ENCODE measurements around the gene CDK17. TPM values are rescaled to one million over a fixed set of nuclear protein-coding genes. Genes with fewer than 3 reads are reported as not detected.
A peak's percentile ranks its signal among the peaks of the same experiment; 100 is the strongest.
"Not testable (repeated sequence)": the region's sequence is repeated elsewhere in the genome, so short reads cannot be mapped to it uniquely, and the experiment has no call there.

Gene CDK17
- total RNA-seq, 1 donor from 2014 or later = 33.8 TPM

GRCh38 chr12:96321941-96322340 lies 78.3 kb downstream of the CDK17 start:
- no peaks in the 10 kb centered on the region for H3K9me3 Mint-ChIP-seq (ENCODE audit: unreplicated experiment)
- no peak for TF ChIP-seq CTCF (IDR thresholded peaks at IDR 0.05)
- peaks cover 22% of the 10 kb centered on the region for H3K36me3 Mint-ChIP-seq (ENCODE audit: unreplicated experiment)
- H3K4me3 Mint-ChIP-seq (ENCODE audit: unreplicated experiment) = no peak overlapping the region
- peaks cover 1% of the 10 kb centered on the region for H3K4me1 Mint-ChIP-seq (ENCODE audit: unreplicated experiment)
- no peak overlapping the region for H3K27ac Mint-ChIP-seq (ENCODE audit: unreplicated experiment)
- H3K27me3 Mint-ChIP-seq (ENCODE audit: unreplicated experiment) = no peaks in the 10 kb centered on the region
- DNase-seq (ENCODE audit: extremely low spot score, unreplicated experiment) = no peak

GRCh38 chr12:96317801-96318200 lies 82.4 kb downstream of the CDK17 start:
- not testable (repeated sequence) for H3K9me3 Mint-ChIP-seq (ENCODE audit: unreplicated experiment); DNase-seq (ENCODE audit: extremely low spot score, unreplicated experiment); H3K4me3 Mint-ChIP-seq (ENCODE audit: unreplicated experiment); H3K27ac Mint-ChIP-seq (ENCODE audit: unreplicated experiment); H3K27me3 Mint-ChIP-seq (ENCODE audit: unreplicated experiment)
- Mint-ChIP-seq H3K4me1 (ENCODE audit: unreplicated experiment) (peaks cover 12% of the 10 kb centered on the region), H3K36me3 (ENCODE audit: unreplicated experiment) (peaks cover 10% of the 10 kb centered on the region)

GRCh38 chr12:96315741-96316481 lies 84.3 kb downstream of the CDK17 start:
- H3K27me3 Mint-ChIP-seq (ENCODE audit: unreplicated experiment) = not testable (repeated sequence)

GRCh38 chr12:96314723-96315122 lies 85.5 kb downstream of the CDK17 start:
- peaks cover 4% of the 10 kb centered on the region for H3K36me3 Mint-ChIP-seq (ENCODE audit: unreplicated experiment)
- TF ChIP-seq CTCF (IDR thresholded peaks at IDR 0.05) = no peak
- peaks cover 12% of the 10 kb centered on the region for H3K4me1 Mint-ChIP-seq (ENCODE audit: unreplicated experiment)
- no peak overlapping the region for H3K27ac Mint-ChIP-seq (ENCODE audit: unreplicated experiment)
- no peaks in the 10 kb centered on the region for H3K27me3 Mint-ChIP-seq (ENCODE audit: unreplicated experiment)
- DNase-seq (ENCODE audit: extremely low spot score, unreplicated experiment) = no peak
- H3K9me3 Mint-ChIP-seq (ENCODE audit: unreplicated experiment) = no peaks in the 10 kb centered on the region
- H3K4me3 Mint-ChIP-seq (ENCODE audit: unreplicated experiment) = peak overlapping the region; percentile 26

More at GRCh38 chr12:96315741-96316481, 84.3 kb downstream of the CDK17 start:
- peak overlapping the region; percentile 91 for H3K4me3 Mint-ChIP-seq (ENCODE audit: unreplicated experiment)
- not testable (repeated sequence) for DNase-seq (ENCODE audit: extremely low spot score, unreplicated experiment); H3K9me3 Mint-ChIP-seq (ENCODE audit: unreplicated experiment); H3K36me3 Mint-ChIP-seq (ENCODE audit: unreplicated experiment)
- peaks cover 12% of the 10 kb centered on the region for H3K4me1 Mint-ChIP-seq (ENCODE audit: unreplicated experiment)
- H3K27ac Mint-ChIP-seq (ENCODE audit: unreplicated experiment) = peak overlapping the region; percentile 94

- no peaks in the 10 kb centered on the region for H3K27me3 Mint-ChIP-seq (ENCODE audit: unreplicated experiment)
- H3K4me1 Mint-ChIP-seq (ENCODE audit: unreplicated experiment) = peaks cover 16% of the 10 kb centered on the region
- H3K4me3 Mint-ChIP-seq (ENCODE audit: unreplicated experiment) = no peak overlapping the region
- H3K27ac Mint-ChIP-seq (ENCODE audit: unreplicated experiment) = no peak overlapping the region
- H3K36me3 Mint-ChIP-seq (ENCODE audit: unreplicated experiment) = peaks cover 4% of the 10 kb centered on the region
- DNase-seq (ENCODE audit: extremely low spot score, unreplicated experiment) = no peak
- no peaks in the 10 kb centered on the region for H3K9me3 Mint-ChIP-seq (ENCODE audit: unreplicated experiment)
- TF ChIP-seq CTCF (IDR thresholded peaks at IDR 0.05) = no peak
Observed at GRCh38 chr12:96313606-96314005, 86.6 kb downstream of the CDK17 start.

- Mint-ChIP-seq H3K36me3 (ENCODE audit: unreplicated experiment) (peaks cover 3% of the 10 kb centered on the region), H3K4me3 (ENCODE audit: unreplicated experiment) (no peak overlapping the region), H3K27me3 (ENCODE audit: unreplicated experiment) (no peaks in the 10 kb centered on the region), H3K4me1 (ENCODE audit: unreplicated experiment) (peaks cover 16% of the 10 kb centered on the region), H3K27ac (ENCODE audit: unreplicated experiment) (no peak overlapping the region), H3K9me3 (ENCODE audit: unreplicated experiment) (no peaks in the 10 kb centered on the region)
- TF ChIP-seq CTCF (IDR thresholded peaks at IDR 0.05) = no peak
- no peak for DNase-seq (ENCODE audit: extremely low spot score, unreplicated experiment)
Observed at GRCh38 chr12:96311191-96311590, 89.0 kb downstream of the CDK17 start.
